Motor neuron (in vitro differentiated cells): ENCODE results near the gene ADSS1. TPM values are rescaled to one million over a fixed set of nuclear protein-coding genes. Genes with fewer than 3 reads are reported as not detected.

ENCODE experiments used
- ATAC-seq, 8 experiments: fragments of 200-7000 bp; cut with Tn5 transposase; replicated peaks in 6 of 8; 2 replicates each; pipeline ENCODE4 v1.8.0; 2021; ENCODE audit warnings: mild to moderate bottlenecking in 8 of 8, moderate library complexity in 8 of 8
- H3K27ac ChIP-seq, 2 donors: fragments of 250-450 bp; sonication (Bioruptor Pico); 2 replicates each; pipeline ENCODE4 v1.9.0; 2021; ENCODE audit warnings: antibody characterized with exemption in 2 of 2, mild to moderate bottlenecking in 2 of 2, moderate library complexity in 1 of 2
- H3K4me1 ChIP-seq, 2 donors: fragments of 250-450 bp; sonication (Bioruptor Pico); replicated peaks in 1 of 2; 2 replicates each; pipeline ENCODE4 v1.6.1; 2021; ENCODE audit warnings: antibody characterized with exemption in 2 of 2, mild to moderate bottlenecking in 2 of 2, moderate library complexity in 1 of 2
- H3K4me3 ChIP-seq, 5 donors: fragments of 250-450 bp; sonication (Bioruptor Pico); 2 replicates each; pipeline ENCODE4 v1.9.0; 2021; ENCODE audit warnings: antibody characterized with exemption in 5 of 5, mild to moderate bottlenecking in 5 of 5, moderate library complexity in 4 of 5
- WGBS, 10 experiments: fragments of 450-650 bp; shearing (Covaris generic); methylation state at CpG; one replicate each; pipeline ENCODE4 v1.0.0; 2022; 5-methylcytosine and 5-hydroxymethylcytosine counted together
- in situ Hi-C, 9 experiments: fragments of 400-800 bp; cut with MboI; loops; one replicate each; pipeline ENCODE4 v1.15.0; 2021; ENCODE audit warnings: low sequenced_read_pairs in 9 of 9, low pct_unique_long_range_greater_than_20kb in 2 of 9; ENCODE audit not compliant: unreplicated experiment in 9 of 9
- total RNA-seq, 8 experiments: library from RNA; unstranded; fragments of 300-600 nt; gene quantifications; 2 replicates each; pipeline versions ENCODE4 v1.2.3 to v1.2.4, GENCODE V29; 2022

ADSS1 gene
- total RNA-seq, 8 experiments from 2014 or later, result 2.0 to 13.3 (median 3.1) TPM

DNA sequence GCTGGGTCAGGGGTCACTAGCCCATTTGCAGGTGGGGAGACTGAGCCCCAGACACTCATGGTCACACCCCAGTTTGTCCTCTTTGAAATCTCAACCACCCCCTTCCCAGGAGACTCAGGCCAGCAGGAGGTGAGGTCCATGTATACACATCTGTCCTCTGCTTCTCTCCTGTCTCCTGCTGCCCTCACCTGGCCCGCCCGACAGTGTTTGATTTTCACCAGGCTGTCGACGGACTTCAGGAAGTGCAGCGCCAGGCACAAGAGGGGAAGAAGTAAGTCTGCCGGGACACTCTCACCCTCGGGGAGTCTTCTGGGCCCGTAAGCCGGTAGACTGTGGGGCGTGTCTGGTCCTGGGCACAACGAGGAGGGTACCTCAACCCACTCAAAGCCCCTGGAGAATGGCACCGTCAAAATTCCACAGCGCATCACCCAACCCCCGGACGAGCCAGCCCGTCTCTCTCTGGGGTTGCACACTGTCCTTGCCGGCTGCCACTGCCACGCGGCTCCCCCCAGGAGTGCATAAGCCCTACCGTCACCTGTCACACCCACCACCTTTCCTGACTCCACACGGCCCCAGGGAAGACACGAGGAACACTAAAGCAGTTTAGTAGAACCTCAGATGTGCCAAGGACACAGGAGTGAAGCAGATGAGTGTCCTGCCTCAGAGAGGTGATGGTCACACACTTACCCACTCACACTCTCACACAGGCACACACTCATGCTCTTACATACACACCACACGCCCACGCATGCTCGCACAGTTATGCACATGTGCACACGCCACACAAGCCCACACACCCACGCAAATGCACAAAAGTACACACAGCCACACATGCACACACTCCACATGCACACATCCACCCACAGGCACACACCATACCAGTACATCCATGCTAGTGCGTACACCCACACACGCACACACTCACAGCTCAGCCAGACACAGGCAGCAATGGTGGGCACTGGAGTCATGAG, 15.8 kb downstream of the ADSS1 start:
- ATAC-seq, result no peak
- in situ Hi-C loops, result no loop called here
- Histone ChIP-seq H3K27ac (no peak overlapping the region), H3K4me1 (no peaks in the 10 kb centered on the region), H3K4me3 (no peak overlapping the region)
- 65 to 100% (median 86%) methylated on average over 2 to 15 of the region's 29 CpGs; no CpG with 5 or more reads in 5 of the 10 experiments for WGBS, 10 experiments

DNA sequence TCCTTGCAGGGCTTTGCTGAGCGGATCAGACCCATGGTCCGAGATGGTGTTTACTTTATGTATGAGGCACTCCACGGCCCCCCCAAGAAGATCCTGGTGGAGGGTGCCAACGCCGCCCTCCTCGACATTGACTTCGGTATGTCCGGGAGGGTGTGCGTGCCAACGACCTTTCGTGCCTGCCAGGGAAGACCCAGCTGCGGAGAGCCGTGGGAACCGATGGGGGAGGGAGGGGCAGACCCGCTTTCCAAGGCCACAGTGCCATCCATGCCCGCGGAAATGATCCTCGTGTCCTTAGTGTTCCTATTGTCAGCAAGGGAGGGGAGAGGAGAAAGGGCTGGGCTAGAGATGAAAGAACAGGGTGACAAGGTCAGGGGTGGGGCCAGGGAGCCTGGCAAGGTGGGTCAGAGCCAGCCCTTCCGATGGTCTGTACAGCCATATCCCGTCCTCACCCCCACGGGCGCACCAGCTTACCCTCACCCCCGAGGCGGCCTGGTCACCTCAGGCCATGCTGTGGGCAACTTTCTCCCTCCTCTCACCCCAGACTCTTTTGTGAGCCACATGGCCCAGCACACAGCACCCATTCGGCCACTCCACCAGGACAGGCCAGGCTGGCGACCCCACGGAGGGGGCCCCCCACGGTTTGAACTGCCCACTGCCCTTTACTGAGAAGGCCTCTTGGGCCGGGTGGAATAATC, 17.2 kb downstream of the ADSS1 start:
- peak in 1 of 8 experiments; percentile 5 for ATAC-seq
- WGBS, 10 experiments, result 0 to 100% (median 100%) methylated on average over 1 to 5 of the region's 29 CpGs; no CpG with 5 or more reads in 4 of the 10 experiments
- in situ Hi-C loops, result no loop called here

DNA sequence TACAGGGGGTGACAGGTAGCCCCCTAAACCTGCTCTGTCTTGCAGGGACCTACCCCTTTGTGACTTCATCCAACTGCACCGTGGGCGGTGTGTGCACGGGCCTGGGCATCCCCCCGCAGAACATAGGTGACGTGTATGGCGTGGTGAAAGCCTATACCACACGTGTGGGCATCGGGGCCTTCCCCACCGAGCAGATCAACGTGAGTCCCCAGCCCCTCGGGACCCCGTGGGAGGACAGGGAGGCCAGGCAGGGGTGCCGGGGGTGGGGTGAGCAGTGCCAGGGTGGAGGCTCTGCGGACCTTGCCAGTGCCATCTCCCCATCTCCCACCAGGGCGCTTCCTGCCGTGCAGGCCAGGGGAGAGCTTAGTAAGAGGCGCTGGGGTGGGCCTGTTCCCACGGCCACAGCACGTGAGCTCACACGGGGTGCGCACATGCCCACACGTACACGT, 17.8 kb downstream of the ADSS1 start:
- no CpG with 5 or more reads among the region's 23 CpGs for WGBS, 10 experiments
- in situ Hi-C loops, result no loop called here
- ATAC-seq, result peak in 3 of 8 experiments; percentile 4 to 16 (median 10)

More for the DNA sequence above, 17.2 kb downstream of the ADSS1 start:
- Histone ChIP-seq H3K4me3 (no peak overlapping the region), H3K27ac (no peak overlapping the region), H3K4me1 (no peaks in the 10 kb centered on the region)

DNA sequence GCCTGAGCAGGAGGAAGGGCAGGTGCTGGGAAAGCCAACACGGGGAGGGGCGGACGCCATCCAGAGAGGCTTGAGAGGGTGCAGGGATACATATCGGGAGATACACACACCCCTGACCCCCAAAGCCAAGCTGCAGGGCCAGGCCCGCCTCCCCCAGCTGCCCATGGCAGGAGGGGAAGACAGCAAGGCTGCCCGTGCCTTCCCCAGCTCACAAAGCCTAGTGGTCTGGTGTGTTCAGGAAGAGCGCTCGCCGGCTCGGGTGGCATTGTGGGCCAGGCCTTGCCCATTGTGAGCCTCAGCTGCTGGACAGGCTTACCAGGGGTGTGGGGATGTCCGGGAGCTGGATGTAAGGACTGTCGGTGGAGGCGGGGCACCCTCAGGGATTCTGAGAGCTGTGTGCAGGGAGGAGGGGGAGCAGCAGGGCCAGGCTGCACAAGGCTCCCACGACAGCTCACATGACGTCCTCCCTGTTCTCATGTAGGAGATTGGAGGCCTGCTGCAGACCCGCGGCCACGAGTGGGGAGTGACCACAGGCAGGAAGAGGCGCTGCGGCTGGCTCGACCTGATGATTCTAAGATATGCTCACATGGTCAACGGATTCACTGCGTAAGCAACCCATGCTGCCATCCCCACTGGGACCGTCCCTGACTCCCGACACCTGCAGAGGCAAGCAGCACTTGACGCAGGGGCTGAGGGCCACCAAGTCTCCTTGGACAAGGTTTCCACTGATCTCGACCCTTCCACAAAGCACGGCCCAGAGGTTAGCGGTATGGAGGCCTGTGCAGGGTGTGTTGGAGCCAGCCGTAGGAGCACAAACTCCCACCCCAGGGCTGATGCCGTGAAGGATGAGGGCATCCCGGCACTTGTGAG, 18.8 kb downstream of the ADSS1 start:
- H3K4me1 ChIP-seq, result no peaks in the 10 kb centered on the region
- 71 to 100% (median 90%) methylated on average over 2 to 9 of the region's 32 CpGs; no CpG with 5 or more reads in 5 of the 10 experiments for WGBS, 10 experiments
- no peak overlapping the region for H3K27ac ChIP-seq
- H3K4me3 ChIP-seq, result no peak overlapping the region
- peak in 4 of 8 experiments; percentile 39 to 55 (median 48) for ATAC-seq
- in situ Hi-C loops, result no loop called here

More for the DNA sequence above, 17.8 kb downstream of the ADSS1 start:
- Histone ChIP-seq H3K4me1 (no peaks in the 10 kb centered on the region), H3K4me3 (no peak overlapping the region), H3K27ac (no peak overlapping the region)

DNA sequence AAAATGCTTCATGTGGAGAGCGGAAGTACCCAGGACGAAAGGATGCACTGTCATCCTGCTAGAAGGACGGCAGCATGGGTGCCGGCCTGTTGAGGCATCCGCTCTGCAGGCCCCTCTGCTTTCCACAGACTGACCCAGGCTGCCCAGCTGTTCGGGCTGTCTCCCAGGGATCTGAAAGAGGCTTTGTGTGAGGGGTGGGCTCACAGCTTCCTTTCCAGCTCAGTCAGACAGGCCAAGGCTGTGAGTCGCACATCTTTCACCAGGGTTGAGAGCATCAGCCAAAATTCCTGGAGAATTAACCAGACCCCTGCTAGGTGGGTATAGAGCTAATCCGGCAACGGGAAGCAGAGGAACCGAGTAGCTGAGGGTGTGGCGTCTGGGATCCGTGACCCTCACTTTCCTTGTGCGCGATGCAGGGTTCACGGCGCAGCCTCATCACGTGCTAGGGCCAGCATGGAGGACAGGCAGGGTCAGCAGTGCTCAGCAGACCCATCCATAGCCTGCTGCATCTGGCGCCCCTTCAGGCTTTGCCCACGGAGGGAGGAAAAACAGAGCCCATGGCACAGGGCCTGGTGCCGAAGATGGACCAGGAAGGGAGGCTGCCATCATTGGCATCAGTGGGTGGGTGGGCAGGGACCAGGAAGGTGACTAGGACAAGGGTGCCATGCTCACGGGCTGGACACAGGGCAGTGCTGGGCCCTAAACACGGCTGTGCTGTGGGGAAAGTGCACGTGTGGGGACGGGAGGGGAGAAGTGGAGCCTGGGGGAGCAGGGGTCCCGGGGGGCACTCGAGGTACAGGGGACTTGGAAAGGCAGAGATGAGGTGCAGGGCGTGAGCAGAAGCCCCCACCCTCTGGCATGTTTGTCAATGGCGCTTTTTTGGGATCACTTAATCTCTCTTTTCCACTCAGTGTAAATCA, 19.7 kb downstream of the ADSS1 start:
- WGBS, 10 experiments, result 16 to 97% (median 84%) methylated on average over 4 to 11 of the region's 28 CpGs; no CpG with 5 or more reads in 4 of the 10 experiments
- peak in 3 of 8 experiments; percentile 12 to 46 (median 15) for ATAC-seq
- Histone ChIP-seq H3K4me3 (no peak overlapping the region), H3K27ac (no peak overlapping the region), H3K4me1 (peaks cover 0 to 4% of the 10 kb centered on the region in 2 donors)
- in situ Hi-C loops, result no loop called here

DNA sequence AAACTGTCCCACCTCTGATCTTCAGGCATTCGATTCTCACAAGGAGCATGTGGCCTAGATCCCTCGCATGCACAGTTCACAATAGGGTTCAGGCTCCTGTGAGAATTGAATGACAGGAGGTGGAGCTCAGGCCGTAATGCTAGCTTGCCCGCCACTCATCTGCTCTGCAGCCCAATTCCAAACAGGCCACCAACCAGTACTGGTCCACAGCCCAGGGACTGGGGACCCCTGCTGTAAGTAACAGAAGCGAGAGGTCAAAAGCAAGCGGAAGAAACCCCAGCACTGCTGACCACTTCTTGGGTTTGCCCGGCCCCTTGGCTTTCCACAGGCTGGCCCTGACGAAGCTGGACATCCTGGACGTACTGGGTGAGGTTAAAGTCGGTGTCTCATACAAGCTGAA, 20.5 kb downstream of the ADSS1 start:
- no peak for ATAC-seq
- Histone ChIP-seq H3K4me1 (peaks cover 0 to 4% of the 10 kb centered on the region in 2 donors), H3K27ac (no peak overlapping the region), H3K4me3 (no peak overlapping the region)
- 56 to 92% (median 70%) methylated on average over 1 to 5 of the region's 10 CpGs; no CpG with 5 or more reads in 4 of the 10 experiments for WGBS, 10 experiments
- in situ Hi-C loops, result no loop called here

DNA sequence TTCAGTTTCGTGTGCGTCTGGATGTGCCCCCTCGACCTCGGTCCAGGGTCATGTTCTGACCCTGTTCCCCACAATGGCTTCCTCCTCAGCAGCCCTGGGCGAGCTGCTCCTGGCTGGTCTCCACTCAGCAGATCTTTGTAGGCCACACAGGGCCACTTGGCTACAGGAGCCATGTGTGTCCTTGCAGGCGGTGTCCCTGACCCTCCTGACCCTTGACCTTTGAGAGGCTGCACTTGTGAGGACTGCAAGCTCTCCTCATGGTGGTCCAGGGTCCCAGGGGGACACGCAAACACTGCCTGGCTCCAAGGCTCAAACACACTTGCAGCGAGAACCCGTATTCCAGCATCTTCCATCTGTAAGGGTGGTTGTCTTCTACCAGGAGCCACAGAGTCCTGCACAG, 21.4 kb downstream of the ADSS1 start:
- in situ Hi-C loops, result no loop called here
- no peak for ATAC-seq
- no peak overlapping the region for H3K4me3 ChIP-seq
- no peak overlapping the region for H3K27ac ChIP-seq
- 80 to 100% (median 100%) methylated on average over 1 to 4 of the region's 9 CpGs; no CpG with 5 or more reads in 3 of the 10 experiments for WGBS, 10 experiments
- peaks cover 0 to 4% of the 10 kb centered on the region in 2 donors for H3K4me1 ChIP-seq

DNA sequence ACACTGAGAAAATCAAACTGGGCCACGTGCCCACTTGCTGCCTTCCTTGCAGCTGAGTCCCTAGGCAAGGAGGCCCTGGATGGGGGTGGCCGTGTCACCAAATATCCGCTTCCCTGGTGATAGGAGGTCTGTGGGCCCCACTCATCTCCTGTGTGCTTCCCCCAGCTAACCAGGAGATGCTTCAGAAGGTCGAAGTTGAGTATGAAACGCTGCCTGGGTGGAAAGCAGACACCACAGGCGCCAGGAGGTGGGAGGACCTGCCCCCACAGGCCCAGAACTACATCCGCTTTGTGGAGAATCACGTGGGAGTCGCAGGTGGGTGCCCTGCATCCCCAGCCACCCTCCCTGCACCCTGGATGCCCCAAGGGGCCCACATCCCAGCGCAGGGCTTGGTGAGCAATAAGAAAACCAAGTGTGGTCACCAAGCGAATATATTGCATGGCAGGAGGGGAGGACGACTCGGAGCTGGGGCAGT, 22.1 kb downstream of the ADSS1 start:
- Histone ChIP-seq H3K4me3 (no peak overlapping the region), H3K4me1 (peaks cover 0 to 4% of the 10 kb centered on the region in 2 donors), H3K27ac (no peak overlapping the region)
- ATAC-seq, result no peak
- WGBS, 10 experiments, result 82 to 86% methylated on average over 4 of the region's 13 CpGs; no CpG with 5 or more reads in 8 of the 10 experiments
- in situ Hi-C loops, result no loop called here

DNA sequence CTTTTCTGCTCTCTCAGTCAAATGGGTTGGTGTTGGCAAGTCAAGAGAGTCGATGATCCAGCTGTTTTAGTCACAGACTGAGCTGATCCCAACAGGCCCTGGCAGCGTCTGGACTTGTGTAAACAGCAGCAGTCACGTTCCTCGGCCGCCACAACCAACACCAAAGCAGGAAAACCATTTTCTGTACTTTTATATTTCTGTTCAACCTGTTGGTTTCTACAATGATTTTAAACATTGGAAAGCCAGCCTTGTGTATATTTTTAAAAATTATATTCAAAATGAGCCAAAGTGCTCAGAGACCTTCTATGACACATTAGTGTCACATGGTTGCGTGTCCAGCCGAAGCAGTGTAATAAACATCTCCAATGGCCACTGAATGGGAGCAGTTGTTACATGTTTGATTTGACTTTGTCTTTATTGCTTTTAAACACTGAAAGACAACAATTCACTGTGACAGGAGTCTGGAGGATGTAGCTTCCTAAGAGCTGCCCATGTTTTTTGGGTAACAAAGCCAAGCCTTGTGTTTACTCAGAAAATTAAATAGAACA, 23.0 kb downstream of the ADSS1 start:
- in situ Hi-C loops, result no loop called here

DNA sequence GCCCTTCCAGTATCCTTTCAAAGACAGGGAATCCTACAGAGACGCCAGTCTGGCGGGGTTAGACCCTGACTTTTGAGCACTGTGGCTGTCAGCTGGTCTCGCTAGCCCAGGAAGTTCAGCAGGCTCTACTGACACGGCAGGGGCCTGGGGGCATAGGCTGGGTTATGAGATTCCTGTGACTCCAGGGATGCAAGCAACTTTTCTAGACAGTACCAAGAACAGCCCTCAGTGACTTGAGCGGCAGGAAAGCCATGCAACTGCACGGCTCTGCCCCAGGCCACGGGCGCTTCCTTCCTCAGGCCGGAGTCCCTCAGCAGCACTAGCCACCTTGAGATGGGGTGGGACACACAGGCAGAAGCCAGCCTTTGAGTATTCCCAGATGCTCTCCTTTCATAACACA, 23.8 kb downstream of the ADSS1 start:
- in situ Hi-C loops, result no loop called here
- H3K27ac ChIP-seq, result no peak overlapping the region
- no peak overlapping the region for H3K4me3 ChIP-seq
- peaks cover 0 to 9% of the 10 kb centered on the region in 2 donors for H3K4me1 ChIP-seq
- 61 to 100% (median 89%) methylated on average over 1 to 6 of the region's 9 CpGs; no CpG with 5 or more reads in 3 of the 10 experiments for WGBS, 10 experiments
- ATAC-seq, result no peak

More for the DNA sequence above, 23.0 kb downstream of the ADSS1 start:
- Histone ChIP-seq H3K27ac (no peak overlapping the region), H3K4me3 (no peak overlapping the region), H3K4me1 (peaks cover 0 to 7% of the 10 kb centered on the region in 2 donors)
- ATAC-seq, result no peak
- 31 to 100% (median 86%) methylated on average over 1 to 7 of the region's 7 CpGs for WGBS, 10 experiments

DNA sequence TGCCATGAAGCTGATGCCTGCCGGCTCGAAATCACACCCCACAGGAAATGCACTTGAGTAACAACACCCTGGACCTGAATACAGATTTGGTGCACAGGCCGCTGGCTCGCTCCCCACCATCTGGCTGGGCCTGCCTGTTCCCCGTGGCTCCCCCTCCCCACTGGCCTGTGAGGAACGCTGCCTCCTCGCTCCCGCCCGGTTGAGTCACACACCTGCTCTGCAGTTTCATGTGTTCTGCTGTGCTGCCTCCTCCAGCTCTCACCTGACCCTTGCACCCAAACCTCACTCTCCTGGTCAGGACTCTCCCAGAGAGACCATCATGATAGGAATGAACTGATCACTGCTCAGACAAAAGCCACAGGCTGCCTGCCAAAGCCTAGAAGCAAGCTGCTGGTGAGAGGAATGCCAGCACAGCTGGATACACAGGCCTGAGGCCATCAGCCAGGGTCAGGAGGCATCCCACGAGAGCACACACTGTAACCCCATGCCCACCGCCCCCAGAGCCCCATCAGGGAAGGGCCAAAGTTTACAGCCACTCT, 25.2 kb downstream of the ADSS1 start:
- WGBS, 10 experiments, result 0 to 45% methylated on average over 1 to 2 of the region's 11 CpGs; no CpG with 5 or more reads in 8 of the 10 experiments
- Histone ChIP-seq H3K27ac (no peak overlapping the region), H3K4me3 (no peak overlapping the region), H3K4me1 (peaks cover 4 to 11% of the 10 kb centered on the region in 2 donors)
- no peak for ATAC-seq
- in situ Hi-C loops, result no loop called here
